ENCODE measurements around the gene CMTM4.

DNA sequence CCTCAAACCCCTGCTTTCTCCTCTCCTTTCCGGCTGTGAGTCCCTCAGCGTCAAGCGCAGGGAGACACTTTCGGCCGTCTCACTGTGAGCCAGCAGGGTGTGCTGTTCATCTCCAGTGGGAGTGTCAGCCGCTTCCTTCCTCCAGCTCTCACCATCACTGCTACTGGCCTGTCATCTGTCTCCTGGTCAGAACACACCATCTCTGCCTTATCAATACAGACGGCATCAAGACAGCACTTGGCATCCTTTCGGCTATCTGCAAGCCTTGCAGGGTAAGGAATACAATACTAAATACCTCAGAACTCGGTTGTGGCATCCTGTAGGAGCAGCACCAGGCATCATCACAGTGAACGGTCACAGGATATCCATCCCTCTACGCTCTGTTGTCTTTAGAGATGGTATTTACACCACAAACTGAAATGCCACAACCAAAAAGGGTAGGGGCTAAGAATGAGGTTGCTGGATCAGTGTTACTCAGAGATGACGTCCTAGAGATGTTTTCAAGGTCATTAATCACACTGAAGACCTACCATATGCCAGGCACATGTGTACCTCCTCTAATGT is 20.7 kb upstream of the CMTM4 start:
- TF ChIP-seq CTCF (IDR thresholded peaks at IDR 0.05), result peak in 1 of 4 experiments; percentile 26
- TF ChIP-seq POLR2A (IDR thresholded peaks at IDR 0.05), result no peak

All from uterus (tissue), 2 donors.